ENCODE measurements around the gene ALAS2. TPM values are rescaled to one million over a fixed set of nuclear protein-coding genes. Genes with fewer than 3 reads are reported as not detected.

ALAS2 gene
- total RNA-seq, 2 donors from 2014 or later: 0.29 to 1.7 TPM

- TF ChIP-seq CTCF (conservative IDR thresholded peaks at IDR 0.05): no peak
- Histone ChIP-seq H3K27me3 (ENCODE audit: control insufficient read depth, insufficient read depth, low read length, poor library complexity, severe bottlenecking) (no peaks in the 10 kb centered on the region), H3K9ac (ENCODE audit: extremely low read depth, low read length, poor library complexity, severe bottlenecking) (no peak overlapping the region), H3K27ac (ENCODE audit: low read depth, low read length) (no peak overlapping the region), H3K36me3 (ENCODE audit: control insufficient read depth, insufficient read depth, low read length) (no peaks in the 10 kb centered on the region), H3K9me3 (ENCODE audit: control insufficient read depth, low read length) (no peaks in the 10 kb centered on the region), H3K4me3 (ENCODE audit: low read length) (no peak overlapping the region), H3K4me1 (ENCODE audit: control insufficient read depth, insufficient read depth, low read length) (no peaks in the 10 kb centered on the region)
- Mint-ChIP-seq H3K27ac (no peak overlapping the region), H3K27me3 (ENCODE audit: insufficient read depth) (no peaks in the 10 kb centered on the region), H3K9me3 (peaks cover 42% of the 10 kb centered on the region), H3K4me1 (no peaks in the 10 kb centered on the region), H3K4me3 (no peak overlapping the region), H3K36me3 (ENCODE audit: low read depth) (no peaks in the 10 kb centered on the region)
- 86% methylated on average over 3 of the region's 3 CpGs; no CpG with 5 or more reads in 1 of the 2 experiments for WGBS, 2 experiments (ENCODE audit: insufficient coverage in 1 of 2, insufficient read length in 1 of 2)
- no peak for DNase-seq
These were observed 8.7 kb upstream of the ALAS2 start for GRCh38 chrX:55039471-55039870.

- no peak overlapping the region for H3K9ac ChIP-seq (ENCODE audit: extremely low read depth, low read length, poor library complexity, severe bottlenecking)
- H3K36me3 ChIP-seq (ENCODE audit: control insufficient read depth, insufficient read depth, low read length): no peaks in the 10 kb centered on the region
- Mint-ChIP-seq H3K4me1 (peaks cover 6% of the 10 kb centered on the region), H3K27ac (no peak overlapping the region), H3K36me3 (ENCODE audit: low read depth) (no peaks in the 10 kb centered on the region), H3K9me3 (peaks cover 30% of the 10 kb centered on the region), H3K27me3 (ENCODE audit: insufficient read depth) (no peaks in the 10 kb centered on the region), H3K4me3 (no peak overlapping the region)
- no peaks in the 10 kb centered on the region for H3K9me3 ChIP-seq (ENCODE audit: control insufficient read depth, low read length)
- H3K4me1 ChIP-seq (ENCODE audit: control insufficient read depth, insufficient read depth, low read length): no peaks in the 10 kb centered on the region
- WGBS, 2 experiments (ENCODE audit: insufficient coverage in 1 of 2, insufficient read length in 1 of 2): 100% methylated on average over 1 of the region's 2 CpGs; no CpG with 5 or more reads in 1 of the 2 experiments
- no peak for TF ChIP-seq CTCF (conservative IDR thresholded peaks at IDR 0.05)
- no peak overlapping the region for H3K4me3 ChIP-seq (ENCODE audit: low read length)
- H3K27ac ChIP-seq (ENCODE audit: low read depth, low read length): no peak overlapping the region
- DNase-seq: no peak
- H3K27me3 ChIP-seq (ENCODE audit: control insufficient read depth, insufficient read depth, low read length, poor library complexity, severe bottlenecking): no peaks in the 10 kb centered on the region
These were observed 2.7 kb upstream of the ALAS2 start for GRCh38 chrX:55033429-55033828.

DNA sequence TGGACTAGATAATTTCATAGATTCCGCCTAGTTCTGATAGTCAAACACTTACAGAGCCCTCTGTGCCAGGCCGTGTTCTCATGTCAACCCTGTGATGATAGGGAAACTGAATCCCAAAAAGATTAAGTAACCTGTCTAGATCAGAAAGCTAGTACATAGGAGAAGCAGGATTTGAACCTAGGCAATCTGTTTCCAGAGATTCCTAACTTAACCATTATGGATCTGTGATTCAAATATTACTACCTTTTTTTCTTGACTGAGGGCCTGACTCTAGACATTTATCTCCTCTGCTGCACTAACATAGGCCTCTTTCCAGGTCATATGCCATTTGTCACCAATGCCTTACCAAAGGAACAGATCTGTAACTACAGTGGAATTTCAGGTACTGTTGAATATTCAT lies 1.5 kb downstream of the ALAS2 start:
- peaks cover 38% of the 10 kb centered on the region for H3K9me3 Mint-ChIP-seq
- no peak overlapping the region for H3K27ac Mint-ChIP-seq
- Histone ChIP-seq H3K9me3 (ENCODE audit: control insufficient read depth, low read length) (no peaks in the 10 kb centered on the region), H3K36me3 (ENCODE audit: control insufficient read depth, insufficient read depth, low read length) (no peaks in the 10 kb centered on the region), H3K27me3 (ENCODE audit: control insufficient read depth, insufficient read depth, low read length, poor library complexity, severe bottlenecking) (no peaks in the 10 kb centered on the region), H3K4me3 (ENCODE audit: low read length) (no peak overlapping the region), H3K4me1 (ENCODE audit: control insufficient read depth, insufficient read depth, low read length) (no peaks in the 10 kb centered on the region), H3K27ac (ENCODE audit: low read depth, low read length) (no peak overlapping the region), H3K9ac (ENCODE audit: extremely low read depth, low read length, poor library complexity, severe bottlenecking) (no peak overlapping the region)
- 94 to 100% methylated on average over 1 to 2 of the region's 2 CpGs for WGBS, 2 experiments (ENCODE audit: insufficient coverage in 1 of 2, insufficient read length in 1 of 2)
- no peak overlapping the region for H3K4me3 Mint-ChIP-seq
- no peaks in the 10 kb centered on the region for H3K36me3 Mint-ChIP-seq (ENCODE audit: low read depth)
- H3K4me1 Mint-ChIP-seq: peaks cover 6% of the 10 kb centered on the region
- no peak for DNase-seq
- no peaks in the 10 kb centered on the region for H3K27me3 Mint-ChIP-seq (ENCODE audit: insufficient read depth)
- no peak for TF ChIP-seq CTCF (conservative IDR thresholded peaks at IDR 0.05)
